ENCODE data around the gene MKLN1. TPM values are rescaled to one million over a fixed set of nuclear protein-coding genes. Genes with fewer than 3 reads are reported as not detected.

Gene MKLN1
- total and polyA plus RNA-seq, 2 of the 13 experiments (the other 11 are each of a cell fraction or from before 2014, with no cell fraction given): 33.6 to 43.5 TPM

DNA sequence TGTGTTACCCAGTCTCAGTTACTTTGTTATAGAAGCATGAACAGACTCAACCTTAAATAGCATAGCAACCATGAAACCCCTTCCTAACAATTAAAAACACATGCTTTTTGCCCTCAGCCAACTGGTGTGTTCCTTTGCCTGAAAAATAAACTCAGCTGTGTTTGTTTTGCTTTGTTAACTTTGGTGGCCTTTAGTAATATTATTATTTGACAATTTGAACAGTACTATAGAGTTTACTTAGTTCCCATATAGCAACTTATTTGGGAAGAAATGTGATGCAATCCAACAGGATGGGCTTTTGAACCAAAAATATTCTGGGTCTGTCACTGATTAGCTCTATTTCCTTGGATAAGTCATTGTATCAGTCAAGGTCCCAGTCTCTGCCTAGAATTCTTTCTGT, 22.5 kb upstream of the MKLN1 start (continued):
- TF ChIP-seq, protein P1, sequence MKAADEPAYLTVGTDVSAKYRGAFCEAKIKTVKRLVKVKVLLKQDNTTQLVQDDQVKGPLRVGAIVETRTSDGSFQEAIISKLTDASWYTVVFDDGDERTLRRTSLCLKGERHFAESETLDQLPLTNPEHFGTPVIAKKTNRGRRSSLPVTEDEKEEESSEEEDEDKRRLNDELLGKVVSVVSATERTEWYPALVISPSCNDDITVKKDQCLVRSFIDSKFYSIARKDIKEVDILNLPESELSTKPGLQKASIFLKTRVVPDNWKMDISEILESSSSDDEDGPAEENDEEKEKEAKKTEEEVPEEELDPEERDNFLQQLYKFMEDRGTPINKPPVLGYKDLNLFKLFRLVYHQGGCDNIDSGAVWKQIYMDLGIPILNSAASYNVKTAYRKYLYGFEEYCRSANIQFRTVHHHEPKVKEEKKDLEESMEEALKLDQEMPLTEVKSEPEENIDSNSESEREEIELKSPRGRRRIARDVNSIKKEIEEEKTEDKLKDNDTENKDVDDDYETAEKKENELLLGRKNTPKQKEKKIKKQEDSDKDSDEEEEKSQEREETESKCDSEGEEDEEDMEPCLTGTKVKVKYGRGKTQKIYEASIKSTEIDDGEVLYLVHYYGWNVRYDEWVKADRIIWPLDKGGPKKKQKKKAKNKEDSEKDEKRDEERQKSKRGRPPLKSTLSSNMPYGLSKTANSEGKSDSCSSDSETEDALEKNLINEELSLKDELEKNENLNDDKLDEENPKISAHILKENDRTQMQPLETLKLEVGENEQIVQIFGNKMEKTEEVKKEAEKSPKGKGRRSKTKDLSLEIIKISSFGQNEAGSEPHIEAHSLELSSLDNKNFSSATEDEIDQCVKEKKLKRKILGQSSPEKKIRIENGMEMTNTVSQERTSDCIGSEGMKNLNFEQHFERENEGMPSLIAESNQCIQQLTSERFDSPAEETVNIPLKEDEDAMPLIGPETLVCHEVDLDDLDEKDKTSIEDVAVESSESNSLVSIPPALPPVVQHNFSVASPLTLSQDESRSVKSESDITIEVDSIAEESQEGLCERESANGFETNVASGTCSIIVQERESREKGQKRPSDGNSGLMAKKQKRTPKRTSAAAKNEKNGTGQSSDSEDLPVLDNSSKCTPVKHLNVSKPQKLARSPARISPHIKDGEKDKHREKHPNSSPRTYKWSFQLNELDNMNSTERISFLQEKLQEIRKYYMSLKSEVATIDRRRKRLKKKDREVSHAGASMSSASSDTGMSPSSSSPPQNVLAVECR (CRISPR knock-in tag; IDR thresholded peaks at IDR 0.05; ENCODE audit: borderline replicate concordance): peak; percentile 13; the same call in 1 of the 2 replicates
- peak; percentile 98 for TF ChIP-seq ZNF12 (CRISPR knock-in tag; IDR thresholded peaks at IDR 0.05)
- TF ChIP-seq, protein P2, sequence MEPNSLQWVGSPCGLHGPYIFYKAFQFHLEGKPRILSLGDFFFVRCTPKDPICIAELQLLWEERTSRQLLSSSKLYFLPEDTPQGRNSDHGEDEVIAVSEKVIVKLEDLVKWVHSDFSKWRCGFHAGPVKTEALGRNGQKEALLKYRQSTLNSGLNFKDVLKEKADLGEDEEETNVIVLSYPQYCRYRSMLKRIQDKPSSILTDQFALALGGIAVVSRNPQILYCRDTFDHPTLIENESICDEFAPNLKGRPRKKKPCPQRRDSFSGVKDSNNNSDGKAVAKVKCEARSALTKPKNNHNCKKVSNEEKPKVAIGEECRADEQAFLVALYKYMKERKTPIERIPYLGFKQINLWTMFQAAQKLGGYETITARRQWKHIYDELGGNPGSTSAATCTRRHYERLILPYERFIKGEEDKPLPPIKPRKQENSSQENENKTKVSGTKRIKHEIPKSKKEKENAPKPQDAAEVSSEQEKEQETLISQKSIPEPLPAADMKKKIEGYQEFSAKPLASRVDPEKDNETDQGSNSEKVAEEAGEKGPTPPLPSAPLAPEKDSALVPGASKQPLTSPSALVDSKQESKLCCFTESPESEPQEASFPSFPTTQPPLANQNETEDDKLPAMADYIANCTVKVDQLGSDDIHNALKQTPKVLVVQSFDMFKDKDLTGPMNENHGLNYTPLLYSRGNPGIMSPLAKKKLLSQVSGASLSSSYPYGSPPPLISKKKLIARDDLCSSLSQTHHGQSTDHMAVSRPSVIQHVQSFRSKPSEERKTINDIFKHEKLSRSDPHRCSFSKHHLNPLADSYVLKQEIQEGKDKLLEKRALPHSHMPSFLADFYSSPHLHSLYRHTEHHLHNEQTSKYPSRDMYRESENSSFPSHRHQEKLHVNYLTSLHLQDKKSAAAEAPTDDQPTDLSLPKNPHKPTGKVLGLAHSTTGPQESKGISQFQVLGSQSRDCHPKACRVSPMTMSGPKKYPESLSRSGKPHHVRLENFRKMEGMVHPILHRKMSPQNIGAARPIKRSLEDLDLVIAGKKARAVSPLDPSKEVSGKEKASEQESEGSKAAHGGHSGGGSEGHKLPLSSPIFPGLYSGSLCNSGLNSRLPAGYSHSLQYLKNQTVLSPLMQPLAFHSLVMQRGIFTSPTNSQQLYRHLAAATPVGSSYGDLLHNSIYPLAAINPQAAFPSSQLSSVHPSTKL (CRISPR knock-in tag; IDR thresholded peaks at IDR 0.05): peak; percentile 80
- TF ChIP-seq GATAD2A (CRISPR knock-in tag; IDR thresholded peaks at IDR 0.05): peak; percentile 78
- TF ChIP-seq, protein P3, sequence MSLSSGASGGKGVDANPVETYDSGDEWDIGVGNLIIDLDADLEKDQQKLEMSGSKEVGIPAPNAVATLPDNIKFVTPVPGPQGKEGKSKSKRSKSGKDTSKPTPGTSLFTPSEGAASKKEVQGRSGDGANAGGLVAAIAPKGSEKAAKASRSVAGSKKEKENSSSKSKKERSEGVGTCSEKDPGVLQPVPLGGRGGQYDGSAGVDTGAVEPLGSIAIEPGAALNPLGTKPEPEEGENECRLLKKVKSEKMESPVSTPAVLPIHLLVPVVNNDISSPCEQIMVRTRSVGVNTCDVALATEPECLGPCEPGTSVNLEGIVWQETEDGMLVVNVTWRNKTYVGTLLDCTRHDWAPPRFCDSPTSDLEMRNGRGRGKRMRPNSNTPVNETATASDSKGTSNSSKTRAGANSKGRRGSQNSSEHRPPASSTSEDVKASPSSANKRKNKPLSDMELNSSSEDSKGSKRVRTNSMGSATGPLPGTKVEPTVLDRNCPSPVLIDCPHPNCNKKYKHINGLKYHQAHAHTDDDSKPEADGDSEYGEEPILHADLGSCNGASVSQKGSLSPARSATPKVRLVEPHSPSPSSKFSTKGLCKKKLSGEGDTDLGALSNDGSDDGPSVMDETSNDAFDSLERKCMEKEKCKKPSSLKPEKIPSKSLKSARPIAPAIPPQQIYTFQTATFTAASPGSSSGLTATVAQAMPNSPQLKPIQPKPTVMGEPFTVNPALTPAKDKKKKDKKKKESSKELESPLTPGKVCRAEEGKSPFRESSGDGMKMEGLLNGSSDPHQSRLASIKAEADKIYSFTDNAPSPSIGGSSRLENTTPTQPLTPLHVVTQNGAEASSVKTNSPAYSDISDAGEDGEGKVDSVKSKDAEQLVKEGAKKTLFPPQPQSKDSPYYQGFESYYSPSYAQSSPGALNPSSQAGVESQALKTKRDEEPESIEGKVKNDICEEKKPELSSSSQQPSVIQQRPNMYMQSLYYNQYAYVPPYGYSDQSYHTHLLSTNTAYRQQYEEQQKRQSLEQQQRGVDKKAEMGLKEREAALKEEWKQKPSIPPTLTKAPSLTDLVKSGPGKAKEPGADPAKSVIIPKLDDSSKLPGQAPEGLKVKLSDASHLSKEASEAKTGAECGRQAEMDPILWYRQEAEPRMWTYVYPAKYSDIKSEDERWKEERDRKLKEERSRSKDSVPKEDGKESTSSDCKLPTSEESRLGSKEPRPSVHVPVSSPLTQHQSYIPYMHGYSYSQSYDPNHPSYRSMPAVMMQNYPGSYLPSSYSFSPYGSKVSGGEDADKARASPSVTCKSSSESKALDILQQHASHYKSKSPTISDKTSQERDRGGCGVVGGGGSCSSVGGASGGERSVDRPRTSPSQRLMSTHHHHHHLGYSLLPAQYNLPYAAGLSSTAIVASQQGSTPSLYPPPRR (CRISPR knock-in tag; IDR thresholded peaks at IDR 0.05; ENCODE audit: borderline replicate concordance): peak; percentile 81
- peak; percentile 40; the same call in 1 of the 2 replicates for TF ChIP-seq CREM (IDR thresholded peaks at IDR 0.05)
- no peak for TF ChIP-seq CREM (CRISPR knock-in tag; IDR thresholded peaks at IDR 0.05)
- TF ChIP-seq HNF4A (CRISPR knock-in tag; IDR thresholded peaks at IDR 0.05): 0 out of 2 replicates have a peak, but pooled peaks have one; percentile 26
- TF ChIP-seq POLR2A (IDR thresholded peaks at IDR 0.05; ENCODE audit: insufficient read depth in 1 of 2, low read depth in 2 of 2, low read length in 2 of 2): no peak
- TF ChIP-seq RXRB (CRISPR knock-in tag; IDR thresholded peaks at IDR 0.05; ENCODE audit: borderline replicate concordance): 0 out of 2 replicates have a peak, but pooled peaks have one; percentile 17
- peak; percentile 41; the same call in 1 of the 2 replicates for TF ChIP-seq HHEX (CRISPR knock-in tag; IDR thresholded peaks at IDR 0.05)
- TF ChIP-seq, protein P4, sequence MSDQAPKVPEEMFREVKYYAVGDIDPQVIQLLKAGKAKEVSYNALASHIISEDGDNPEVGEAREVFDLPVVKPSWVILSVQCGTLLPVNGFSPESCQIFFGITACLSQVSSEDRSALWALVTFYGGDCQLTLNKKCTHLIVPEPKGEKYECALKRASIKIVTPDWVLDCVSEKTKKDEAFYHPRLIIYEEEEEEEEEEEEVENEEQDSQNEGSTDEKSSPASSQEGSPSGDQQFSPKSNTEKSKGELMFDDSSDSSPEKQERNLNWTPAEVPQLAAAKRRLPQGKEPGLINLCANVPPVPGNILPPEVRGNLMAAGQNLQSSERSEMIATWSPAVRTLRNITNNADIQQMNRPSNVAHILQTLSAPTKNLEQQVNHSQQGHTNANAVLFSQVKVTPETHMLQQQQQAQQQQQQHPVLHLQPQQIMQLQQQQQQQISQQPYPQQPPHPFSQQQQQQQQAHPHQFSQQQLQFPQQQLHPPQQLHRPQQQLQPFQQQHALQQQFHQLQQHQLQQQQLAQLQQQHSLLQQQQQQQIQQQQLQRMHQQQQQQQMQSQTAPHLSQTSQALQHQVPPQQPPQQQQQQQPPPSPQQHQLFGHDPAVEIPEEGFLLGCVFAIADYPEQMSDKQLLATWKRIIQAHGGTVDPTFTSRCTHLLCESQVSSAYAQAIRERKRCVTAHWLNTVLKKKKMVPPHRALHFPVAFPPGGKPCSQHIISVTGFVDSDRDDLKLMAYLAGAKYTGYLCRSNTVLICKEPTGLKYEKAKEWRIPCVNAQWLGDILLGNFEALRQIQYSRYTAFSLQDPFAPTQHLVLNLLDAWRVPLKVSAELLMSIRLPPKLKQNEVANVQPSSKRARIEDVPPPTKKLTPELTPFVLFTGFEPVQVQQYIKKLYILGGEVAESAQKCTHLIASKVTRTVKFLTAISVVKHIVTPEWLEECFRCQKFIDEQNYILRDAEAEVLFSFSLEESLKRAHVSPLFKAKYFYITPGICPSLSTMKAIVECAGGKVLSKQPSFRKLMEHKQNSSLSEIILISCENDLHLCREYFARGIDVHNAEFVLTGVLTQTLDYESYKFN (CRISPR knock-in tag; conservative IDR thresholded peaks at IDR 0.05): peak; percentile 52
- TF ChIP-seq NR2F2 (IDR thresholded peaks at IDR 0.05; ENCODE audit: borderline replicate concordance, low read depth): 0 out of 2 replicates have a peak, but pooled peaks have one; percentile 24
- peak; percentile 54 for TF ChIP-seq TCF7 (IDR thresholded peaks at IDR 0.05; ENCODE audit: low read depth)

Measured in HepG2 (cell line).